Measurements from ENCODE around the gene BLOC1S5. TPM values are rescaled to one million over a fixed set of nuclear protein-coding genes. Genes with fewer than 3 reads are reported as not detected.

Gene BLOC1S5
- total and polyA plus RNA-seq, 2 experiments from 2014 or later, result 10.2 to 10.8 TPM

DNA sequence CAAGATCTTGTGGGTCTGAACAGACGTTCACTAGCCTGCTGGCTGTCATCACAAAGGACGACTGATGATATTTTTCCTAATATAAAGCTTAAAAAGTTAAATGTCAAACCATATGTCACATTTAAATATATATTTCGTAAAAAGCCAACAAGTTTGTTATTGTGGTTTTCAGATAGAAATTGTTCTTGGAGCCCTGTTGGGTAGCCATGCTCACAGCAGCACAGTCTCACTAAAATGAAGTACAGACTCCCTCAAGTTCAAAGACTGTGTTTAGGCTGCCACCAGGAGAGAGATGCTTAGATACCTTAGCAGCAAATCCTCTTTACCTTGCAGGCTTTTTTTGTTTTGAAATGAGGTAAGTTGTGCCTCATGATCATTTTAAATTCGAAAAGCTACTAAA is 20.4 kb upstream of the BLOC1S5 start:
- no peak overlapping the region for H3K4me3 ChIP-seq
- H3K27ac ChIP-seq, result no peak overlapping the region
- TF ChIP-seq, protein P1, sequence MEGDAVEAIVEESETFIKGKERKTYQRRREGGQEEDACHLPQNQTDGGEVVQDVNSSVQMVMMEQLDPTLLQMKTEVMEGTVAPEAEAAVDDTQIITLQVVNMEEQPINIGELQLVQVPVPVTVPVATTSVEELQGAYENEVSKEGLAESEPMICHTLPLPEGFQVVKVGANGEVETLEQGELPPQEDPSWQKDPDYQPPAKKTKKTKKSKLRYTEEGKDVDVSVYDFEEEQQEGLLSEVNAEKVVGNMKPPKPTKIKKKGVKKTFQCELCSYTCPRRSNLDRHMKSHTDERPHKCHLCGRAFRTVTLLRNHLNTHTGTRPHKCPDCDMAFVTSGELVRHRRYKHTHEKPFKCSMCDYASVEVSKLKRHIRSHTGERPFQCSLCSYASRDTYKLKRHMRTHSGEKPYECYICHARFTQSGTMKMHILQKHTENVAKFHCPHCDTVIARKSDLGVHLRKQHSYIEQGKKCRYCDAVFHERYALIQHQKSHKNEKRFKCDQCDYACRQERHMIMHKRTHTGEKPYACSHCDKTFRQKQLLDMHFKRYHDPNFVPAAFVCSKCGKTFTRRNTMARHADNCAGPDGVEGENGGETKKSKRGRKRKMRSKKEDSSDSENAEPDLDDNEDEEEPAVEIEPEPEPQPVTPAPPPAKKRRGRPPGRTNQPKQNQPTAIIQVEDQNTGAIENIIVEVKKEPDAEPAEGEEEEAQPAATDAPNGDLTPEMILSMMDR (IDR thresholded peaks at IDR 0.05; ENCODE audit: low read depth, low read length), result no peak
- no peaks in the 10 kb centered on the region for H3K27me3 ChIP-seq
- H3K4me1 ChIP-seq (ENCODE audit: low read depth), result no peaks in the 10 kb centered on the region
- no peaks in the 10 kb centered on the region for H3K9me3 ChIP-seq (ENCODE audit: low read depth)
- DNase-seq (ENCODE audit: low read depth in 1 of 2, low spot score in 1 of 2), result peak in 1 of 2 donors; percentile 55
- peaks cover 9% of the 10 kb centered on the region for H3K36me3 ChIP-seq

GRCh38 chr6:8082954-8083858 is 19.0 kb upstream of the BLOC1S5 start:
- DNase-seq (ENCODE audit: low read depth in 1 of 2, low spot score in 1 of 2), result peak in 1 of 2 donors; percentile 71
- H3K36me3 ChIP-seq, result peaks cover 6% of the 10 kb centered on the region
- no peaks in the 10 kb centered on the region for H3K9me3 ChIP-seq (ENCODE audit: low read depth)
- H3K4me1 ChIP-seq (ENCODE audit: low read depth), result no peaks in the 10 kb centered on the region
- no peak overlapping the region for H3K27ac ChIP-seq
- TF ChIP-seq, protein P1 (IDR thresholded peaks at IDR 0.05; ENCODE audit: low read depth, low read length), result no peak
- no peaks in the 10 kb centered on the region for H3K27me3 ChIP-seq
- no peak overlapping the region for H3K4me3 ChIP-seq

- DNase-seq (ENCODE audit: low read depth in 1 of 2, low spot score in 1 of 2), result no peak
- TF ChIP-seq, protein P1 (IDR thresholded peaks at IDR 0.05; ENCODE audit: low read depth, low read length), result no peak
- Histone ChIP-seq H3K4me1 (ENCODE audit: low read depth) (no peaks in the 10 kb centered on the region), H3K36me3 (peaks cover 2% of the 10 kb centered on the region), H3K27ac (no peak overlapping the region), H3K27me3 (no peaks in the 10 kb centered on the region), H3K9me3 (ENCODE audit: low read depth) (no peaks in the 10 kb centered on the region), H3K4me3 (no peak overlapping the region)
Measured at GRCh38 chr6:8082572-8082953, 18.4 kb upstream of the BLOC1S5 start.

DNA sequence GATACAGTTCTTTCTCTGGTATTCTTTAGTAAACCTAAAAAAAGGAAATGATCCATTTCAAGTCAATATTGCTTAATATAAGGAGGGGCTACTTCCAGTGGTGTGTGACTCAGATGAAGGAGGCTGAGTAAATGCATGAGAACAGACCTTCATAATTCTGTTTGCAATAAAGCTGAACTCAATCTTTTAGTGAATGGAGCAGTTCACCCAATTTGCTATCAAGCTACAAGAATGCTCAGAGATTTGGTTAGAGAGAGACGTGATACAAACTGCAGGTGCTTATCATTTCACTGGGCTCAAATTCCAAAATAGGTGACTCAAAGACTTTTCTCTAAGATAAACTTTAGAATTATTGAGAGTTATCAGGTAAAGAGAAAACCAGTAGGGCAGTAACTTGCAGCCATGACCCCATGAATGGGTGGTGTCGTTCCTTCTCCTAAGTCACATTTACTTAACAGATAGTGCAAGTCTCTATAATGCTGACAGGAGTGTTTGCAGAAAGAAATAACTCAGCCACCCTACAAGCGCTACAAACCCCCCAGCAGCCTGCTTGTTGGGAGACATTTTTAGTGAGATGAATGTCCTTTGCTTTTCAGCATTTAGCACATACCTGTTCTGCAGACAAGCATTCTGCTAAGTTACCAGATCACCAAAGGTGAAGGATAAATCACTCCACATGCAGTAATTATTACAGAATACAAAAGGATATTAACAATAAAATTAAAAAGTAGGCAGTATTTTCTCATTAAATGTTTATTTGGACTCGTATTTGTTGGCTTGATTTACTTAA is 16.4 kb upstream of the BLOC1S5 start:
- no peaks in the 10 kb centered on the region for H3K36me3 ChIP-seq
- H3K4me1 ChIP-seq (ENCODE audit: low read depth), result no peaks in the 10 kb centered on the region
- H3K27me3 ChIP-seq, result no peaks in the 10 kb centered on the region
- peak in 1 of 2 donors; percentile 71 for DNase-seq (ENCODE audit: low read depth in 1 of 2, low spot score in 1 of 2)
- no peak overlapping the region for H3K4me3 ChIP-seq
- no peaks in the 10 kb centered on the region for H3K9me3 ChIP-seq (ENCODE audit: low read depth)
- no peak overlapping the region for H3K27ac ChIP-seq
- TF ChIP-seq, protein P1 (IDR thresholded peaks at IDR 0.05; ENCODE audit: low read depth, low read length), result no peak

DNA sequence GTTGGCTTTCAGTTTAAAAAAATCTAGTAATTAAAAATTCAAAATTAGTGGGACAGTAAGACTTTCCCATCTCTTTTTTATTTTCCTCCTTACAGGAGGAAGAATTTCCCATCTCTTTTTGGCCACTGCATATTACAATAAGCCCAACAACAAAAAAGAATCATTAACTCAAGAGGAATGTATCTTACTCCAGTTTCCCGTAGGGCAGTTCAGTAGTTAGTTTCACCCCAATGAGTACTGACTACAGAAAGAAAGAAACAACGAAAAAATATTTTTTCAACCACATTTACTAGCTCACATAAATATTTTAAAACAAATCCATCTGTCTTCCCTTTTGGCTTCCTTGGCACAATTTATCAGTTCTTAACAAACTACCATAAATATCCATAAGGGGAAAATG is 14.9 kb upstream of the BLOC1S5 start:
- H3K27me3 ChIP-seq, result no peaks in the 10 kb centered on the region
- no peak overlapping the region for H3K27ac ChIP-seq
- TF ChIP-seq, protein P1 (IDR thresholded peaks at IDR 0.05; ENCODE audit: low read depth, low read length), result no peak
- H3K4me1 ChIP-seq (ENCODE audit: low read depth), result no peaks in the 10 kb centered on the region
- no peaks in the 10 kb centered on the region for H3K36me3 ChIP-seq
- no peak for DNase-seq (ENCODE audit: low read depth in 1 of 2, low spot score in 1 of 2)
- H3K4me3 ChIP-seq, result no peak overlapping the region
- no peaks in the 10 kb centered on the region for H3K9me3 ChIP-seq (ENCODE audit: low read depth)
